Measurements from ENCODE around the gene TBC1D30.

TBC1D30 gene

GRCh38 chr12:64864319-64864718, 39.9 kb downstream of the TBC1D30 start:
- no peak for DNase-seq (ENCODE audit: low read depth)

GRCh38 chr12:64875186-64875585, 50.7 kb downstream of the TBC1D30 start:
- no peak for DNase-seq (ENCODE audit: low read depth)

GRCh38 chr12:64876388-64877071, 52.1 kb downstream of the TBC1D30 start:
- no peak for DNase-seq (ENCODE audit: low read depth)

GRCh38 chr12:64877363-64878004, 53.0 kb downstream of the TBC1D30 start:
- no peak for DNase-seq (ENCODE audit: low read depth)

- no peak for DNase-seq (ENCODE audit: low read depth)
Observed at GRCh38 chr12:64882687-64883086, 58.2 kb downstream of the TBC1D30 start.

- no peak for DNase-seq (ENCODE audit: low read depth)
Observed at GRCh38 chr12:64883264-64884163, 59.1 kb downstream of the TBC1D30 start.

GRCh38 chr12:64884164-64884542, 59.7 kb downstream of the TBC1D30 start:
- DNase-seq (ENCODE audit: low read depth): no peak

GRCh38 chr12:64884728-64885127, 60.3 kb downstream of the TBC1D30 start:
- DNase-seq (ENCODE audit: low read depth): no peak

- DNase-seq (ENCODE audit: low read depth): no peak
Observed at GRCh38 chr12:64889434-64890216, 65.2 kb downstream of the TBC1D30 start.

- DNase-seq (ENCODE audit: low read depth): no peak
Observed at GRCh38 chr12:64890873-64891468, 66.5 kb downstream of the TBC1D30 start.

- DNase-seq (ENCODE audit: low read depth): no peak
Observed at GRCh38 chr12:64891629-64892028, 67.2 kb downstream of the TBC1D30 start.

- DNase-seq (ENCODE audit: low read depth): no peak
Observed at GRCh38 chr12:64892561-64892960, 68.1 kb downstream of the TBC1D30 start.

GRCh38 chr12:64893961-64894360, 69.5 kb downstream of the TBC1D30 start:
- no peak for DNase-seq (ENCODE audit: low read depth)

GRCh38 chr12:64894827-64895475, 70.5 kb downstream of the TBC1D30 start:
- no peak for DNase-seq (ENCODE audit: low read depth)

GRCh38 chr12:64895526-64895925, 71.1 kb downstream of the TBC1D30 start:
- DNase-seq (ENCODE audit: low read depth): no peak

GRCh38 chr12:64900540-64900939, 76.1 kb downstream of the TBC1D30 start:
- no peak for DNase-seq (ENCODE audit: low read depth)

GRCh38 chr12:64903479-64904152, 79.2 kb downstream of the TBC1D30 start:
- DNase-seq (ENCODE audit: low read depth): no peak

- no peak for DNase-seq (ENCODE audit: low read depth)
Observed at GRCh38 chr12:64907097-64907496, 82.7 kb downstream of the TBC1D30 start.

GRCh38 chr12:64909124-64909523, 84.7 kb downstream of the TBC1D30 start:
- DNase-seq (ENCODE audit: low read depth): no peak

GRCh38 chr12:64911081-64911480, 86.6 kb downstream of the TBC1D30 start:
- DNase-seq (ENCODE audit: low read depth): no peak

- no peak for DNase-seq (ENCODE audit: low read depth)
Observed at GRCh38 chr12:64911912-64912311, 87.5 kb downstream of the TBC1D30 start.
